ENCODE results near the gene HELZ2.
"Not testable (repeated sequence)": the region's sequence is repeated elsewhere in the genome, so short reads cannot be mapped to it uniquely, and the experiment has no call there.

HELZ2 gene

GRCh38 chr20:63574156-63574828 is at the start of gene HELZ2:
Gene HELZ2, minus strand, starts transcription at chr20:63574239. Its CDS starts 1,854 bp downstream, at chr20:63572385.
- peak; percentile 12 for DNase-seq

DNA sequence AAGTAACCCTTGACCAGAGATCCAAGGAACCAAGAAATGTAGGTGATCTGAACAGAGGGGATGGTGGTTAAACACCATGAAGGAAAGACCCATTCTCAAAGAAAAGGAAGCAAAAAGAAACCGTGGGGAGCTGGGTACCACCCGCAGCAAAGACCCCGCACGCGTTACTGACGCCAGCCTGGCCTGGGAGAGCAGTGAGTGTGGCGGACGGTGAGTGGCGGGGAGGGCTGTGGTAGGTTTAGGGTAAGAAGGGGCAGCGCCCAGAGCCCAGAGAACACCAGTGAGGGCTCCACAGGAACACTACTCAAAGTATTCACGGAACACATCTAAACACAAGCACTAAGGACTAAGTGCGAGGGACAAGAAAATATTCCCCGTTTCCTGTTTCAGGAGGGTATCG is 48.7 kb upstream of the HELZ2 start:
- no peak for DNase-seq

DNA sequence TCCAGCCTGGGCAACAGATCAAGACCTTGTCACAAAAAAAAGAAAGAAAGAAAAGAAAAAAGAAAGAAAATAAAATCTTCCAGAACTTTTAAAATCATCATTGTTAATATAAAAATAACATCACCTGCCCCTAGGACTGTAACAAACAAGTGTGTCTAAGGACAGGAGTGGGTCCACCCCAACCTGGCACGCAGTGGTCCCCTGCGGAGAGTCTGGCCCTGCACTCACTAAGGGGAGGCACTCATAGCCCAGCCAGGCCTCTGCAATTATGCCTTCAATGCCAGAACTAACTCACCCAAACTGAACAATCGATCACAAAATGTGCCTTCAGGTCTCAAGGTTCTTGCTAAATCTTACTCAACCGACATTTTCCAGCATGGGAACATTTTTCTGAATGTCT is 48.1 kb upstream of the HELZ2 start:
- DNase-seq = no peak

DNA sequence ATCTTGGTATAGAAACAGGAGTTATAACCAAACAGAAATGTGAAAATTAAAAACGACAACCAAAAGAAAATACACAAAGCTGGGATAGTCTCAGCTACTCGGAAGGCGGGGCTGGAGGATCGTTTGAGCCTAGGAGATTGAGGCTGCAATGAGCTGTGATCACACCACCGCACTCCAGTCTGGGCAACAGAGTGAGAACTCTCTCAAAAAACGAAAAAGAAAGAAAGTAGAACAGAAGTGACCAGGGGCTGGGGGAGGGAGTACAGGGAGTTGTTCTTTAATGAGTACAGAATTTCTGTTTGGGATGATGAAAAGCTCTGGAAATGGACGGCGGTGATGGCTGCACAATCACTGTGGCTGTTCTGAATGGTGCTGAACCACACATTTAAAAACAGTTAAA is 47.0 kb upstream of the HELZ2 start:
- DNase-seq = no peak

- no peak for DNase-seq
Measured at GRCh38 chr20:63619505-63619904, 45.5 kb upstream of the HELZ2 start.

- DNase-seq = no peak
Measured at GRCh38 chr20:63619086-63619485, 45.0 kb upstream of the HELZ2 start.

DNA sequence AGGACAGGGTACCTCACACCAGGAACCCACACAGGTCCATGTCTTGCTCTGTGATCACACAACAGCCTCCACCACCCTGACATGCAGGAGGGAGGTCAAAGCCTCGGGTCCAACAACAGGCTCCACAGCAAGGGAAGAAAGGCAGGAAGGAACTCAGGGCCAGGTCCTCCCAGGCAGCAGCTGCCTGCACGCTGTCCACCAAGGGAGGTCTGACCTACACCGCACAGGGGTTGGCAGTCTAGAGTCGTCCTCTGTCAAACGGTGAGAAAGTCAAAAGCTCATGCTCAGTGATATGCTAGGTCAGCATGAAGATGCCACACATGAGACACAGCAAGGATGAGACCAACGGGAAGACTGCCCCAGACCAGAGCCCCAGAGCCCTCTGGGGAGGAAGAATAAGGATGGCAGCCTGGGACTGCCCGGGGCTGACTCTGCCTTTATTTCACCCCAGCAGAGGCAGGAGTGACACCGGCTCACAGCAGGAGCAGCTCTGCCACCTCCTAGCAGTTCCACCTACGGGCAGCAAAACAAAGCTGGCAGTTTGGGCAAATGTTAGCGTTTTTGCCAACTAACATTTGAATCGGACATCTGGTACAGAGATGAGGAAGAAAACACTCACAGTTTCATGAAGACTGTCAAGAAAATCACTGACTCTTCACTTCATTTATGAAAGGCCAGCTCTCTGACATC is 44.4 kb upstream of the HELZ2 start:
- DNase-seq = no peak

DNA sequence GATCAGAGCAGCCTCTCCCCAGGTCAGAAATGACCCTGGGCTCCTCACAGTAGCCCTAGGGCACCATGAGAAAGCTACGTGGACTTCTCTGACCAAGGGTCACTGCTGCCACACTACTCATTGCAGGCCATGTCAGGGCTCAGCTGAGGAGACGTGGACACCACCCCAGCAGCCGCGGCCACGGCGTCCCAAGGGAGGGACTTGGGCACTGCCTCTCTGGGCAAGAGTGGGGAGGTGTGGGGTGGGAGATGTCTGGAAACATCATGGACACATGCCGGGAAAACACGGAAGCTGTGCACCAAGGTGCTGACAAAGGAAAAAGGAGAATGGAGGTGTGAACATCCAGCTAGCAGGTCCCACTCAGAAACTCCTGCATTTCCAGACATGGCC is 43.8 kb upstream of the HELZ2 start:
- DNase-seq = no peak

DNA sequence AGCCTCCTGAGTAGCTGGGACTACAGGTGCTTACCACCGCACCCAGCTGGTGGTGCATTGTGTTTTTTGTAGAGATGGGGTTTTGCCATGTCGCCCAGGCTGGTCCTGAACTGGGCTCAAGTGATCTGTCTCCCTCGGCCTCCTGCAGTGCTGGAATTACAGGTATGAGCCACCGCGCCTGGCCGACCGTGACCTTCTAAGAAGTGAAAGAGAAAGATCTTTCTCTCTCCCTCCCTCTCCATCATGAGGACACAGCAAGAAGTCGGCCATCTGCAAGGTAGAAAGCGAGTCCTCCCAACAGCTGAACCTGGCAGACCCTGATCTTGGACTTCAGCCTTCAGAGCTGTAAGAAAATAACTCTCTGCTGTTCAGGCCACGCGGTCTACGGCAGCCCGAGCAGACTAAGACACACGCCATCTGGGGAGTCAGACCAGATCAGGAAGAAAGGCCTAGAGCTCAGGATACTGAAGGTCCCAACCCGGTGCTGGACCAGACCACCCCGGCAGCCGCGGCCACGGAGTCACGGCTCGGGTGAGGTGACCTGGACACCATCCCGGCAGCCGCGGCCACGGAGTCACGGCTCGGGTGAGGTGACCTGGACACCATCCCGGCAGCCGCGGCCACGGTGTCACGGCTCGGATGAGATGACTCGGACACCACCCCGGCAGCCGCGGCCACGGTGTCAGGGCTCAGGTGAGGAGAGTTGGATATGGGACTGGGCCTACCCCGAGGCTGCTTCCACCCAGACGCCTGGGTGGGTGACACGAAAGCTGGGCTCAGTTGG is 43.2 kb upstream of the HELZ2 start:
- no peak for DNase-seq

- DNase-seq = not testable (repeated sequence)
Measured at GRCh38 chr20:63613863-63614594, 40.0 kb upstream of the HELZ2 start.

- DNase-seq = no peak
Measured at GRCh38 chr20:63612276-63612931, 38.4 kb upstream of the HELZ2 start.

DNA sequence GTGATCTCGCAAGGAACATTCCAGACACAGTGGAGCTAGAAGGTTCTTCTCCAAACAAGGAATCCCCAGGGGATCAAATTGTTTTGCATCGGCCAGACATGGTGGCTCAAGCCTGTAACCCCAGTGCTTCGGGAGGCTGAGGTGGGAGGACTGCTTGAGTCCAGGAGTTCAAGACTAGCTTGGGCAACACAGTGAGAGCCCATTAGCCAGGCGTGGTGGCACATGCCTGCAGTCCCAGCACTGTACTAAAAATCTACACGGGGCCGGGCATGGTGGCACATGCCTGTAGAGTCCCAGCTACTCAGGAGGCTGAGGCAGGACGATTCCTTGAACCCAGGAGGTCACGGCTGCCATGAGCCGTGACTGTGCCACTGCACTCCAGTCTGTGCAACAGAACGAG is 37.6 kb upstream of the HELZ2 start:
- no peak for DNase-seq

GRCh38 chr20:63610581-63611435 is 36.8 kb upstream of the HELZ2 start:
- no peak for DNase-seq

- DNase-seq = no peak
Measured at GRCh38 chr20:63606686-63607085, 32.6 kb upstream of the HELZ2 start.

GRCh38 chr20:63602321-63602720 is 28.3 kb upstream of the HELZ2 start:
- no peak for DNase-seq

- not testable (repeated sequence) for DNase-seq
Measured at GRCh38 chr20:63601679-63602078, 27.6 kb upstream of the HELZ2 start.

GRCh38 chr20:63599396-63600050 is 25.5 kb upstream of the HELZ2 start:
- DNase-seq = no peak

DNA sequence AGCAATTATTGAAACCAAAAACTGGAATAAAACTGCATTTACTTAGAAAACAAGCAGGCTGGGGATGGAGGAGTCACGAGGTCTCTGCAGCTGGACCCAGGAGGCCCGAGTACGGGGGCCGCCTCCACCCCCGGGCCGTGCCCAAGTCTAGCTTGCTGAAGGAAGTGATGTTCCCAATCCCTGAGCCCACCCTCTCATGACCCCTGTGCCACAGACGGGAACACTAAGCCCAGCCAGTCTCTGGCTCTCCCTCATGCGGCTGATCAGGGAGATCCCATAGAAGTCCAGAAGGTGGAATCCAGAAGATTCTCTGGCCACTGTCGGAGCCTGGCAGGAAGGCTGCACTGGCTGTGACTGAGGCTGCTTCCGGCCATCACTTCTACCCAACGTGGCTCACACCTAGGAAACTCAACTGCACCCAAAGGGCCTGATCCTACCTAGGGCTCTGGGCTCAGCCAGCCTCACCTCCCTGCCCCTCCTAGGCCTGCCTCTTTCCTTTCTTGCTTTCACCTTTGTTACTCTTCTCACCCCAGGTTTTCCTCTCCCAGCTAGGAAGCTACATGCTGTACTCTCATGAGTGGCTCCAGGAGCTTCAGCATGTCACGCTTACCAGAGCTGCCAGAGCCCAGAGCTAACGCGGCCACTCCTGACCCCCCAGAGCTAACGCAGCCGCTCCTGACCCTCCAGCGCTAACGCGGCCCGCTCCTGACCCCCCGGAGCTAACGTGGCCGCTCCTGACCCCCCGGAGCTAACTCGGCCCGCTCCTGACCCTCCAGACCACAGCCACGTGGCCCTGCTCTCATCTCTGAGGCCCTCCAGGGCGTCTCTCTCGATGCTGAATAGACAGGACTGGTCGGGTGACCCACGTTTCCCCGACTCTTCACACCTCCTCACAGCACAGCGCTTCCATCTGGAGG is 24.7 kb upstream of the HELZ2 start:
- no peak for DNase-seq

GRCh38 chr20:63597651-63598478 is 23.8 kb upstream of the HELZ2 start:
- no peak for DNase-seq
